ENCODE data around the gene PEX14. TPM values are rescaled to one million over a fixed set of nuclear protein-coding genes. Genes with fewer than 3 reads are reported as not detected.

PEX14 gene
- total RNA-seq, 2 experiments from 2014 or later = 13.3 to 14.8 TPM

DNA sequence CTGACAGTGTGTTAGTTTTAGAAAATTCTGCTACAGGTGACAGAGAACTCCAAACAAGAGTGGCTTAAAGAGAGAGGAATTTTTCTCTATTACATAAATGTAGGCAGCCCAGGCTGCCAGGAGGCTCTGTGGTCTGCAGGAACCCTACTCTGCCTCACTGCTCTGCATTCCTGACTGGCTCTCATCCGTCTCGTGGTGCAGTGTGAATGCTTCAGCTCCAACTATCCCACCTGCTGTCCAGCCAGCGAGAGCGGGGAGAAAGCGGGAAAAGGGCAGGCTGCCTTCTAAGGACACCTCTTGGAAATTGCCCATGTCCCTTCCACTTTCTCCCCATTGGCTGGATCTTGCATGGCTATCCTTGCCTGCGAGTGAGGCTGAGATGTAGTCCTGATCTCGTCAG is 131.3 kb downstream of the PEX14 start:
- intact Hi-C loops (cut with DNase I, micrococcal nuclease) = no loop called here
- no peak for ATAC-seq (ENCODE audit: poor library complexity)
- Mint-ChIP-seq H3K4me3 (no peak overlapping the region), H3K36me3 (ENCODE audit: low read depth) (peaks cover 61% of the 10 kb centered on the region), H3K4me1 (ENCODE audit: low read depth) (no peaks in the 10 kb centered on the region), H3K27ac (no peak overlapping the region), H3K9me3 (no peaks in the 10 kb centered on the region), H3K27me3 (no peaks in the 10 kb centered on the region)
- DNase-seq = no peak
- Histone ChIP-seq H3K4me3 (ENCODE audit: low read length) (no peak overlapping the region), H3K4me1 (ENCODE audit: insufficient read depth, low read length) (no peaks in the 10 kb centered on the region), H3K36me3 (ENCODE audit: insufficient read depth, low read length) (peaks cover 3% of the 10 kb centered on the region), H3K9me3 (ENCODE audit: control insufficient read depth in 1 of 2, insufficient read depth in 1 of 2, low read length in 2 of 2) (no peaks in the 10 kb centered on the region), H3K27ac (ENCODE audit: low read depth in 1 of 2, low read length in 2 of 2) (no peak overlapping the region), H3K27me3 (ENCODE audit: control insufficient read depth in 1 of 2, insufficient read depth in 2 of 2, low read length in 2 of 2) (no peaks in the 10 kb centered on the region)
- TF ChIP-seq, protein P1, sequence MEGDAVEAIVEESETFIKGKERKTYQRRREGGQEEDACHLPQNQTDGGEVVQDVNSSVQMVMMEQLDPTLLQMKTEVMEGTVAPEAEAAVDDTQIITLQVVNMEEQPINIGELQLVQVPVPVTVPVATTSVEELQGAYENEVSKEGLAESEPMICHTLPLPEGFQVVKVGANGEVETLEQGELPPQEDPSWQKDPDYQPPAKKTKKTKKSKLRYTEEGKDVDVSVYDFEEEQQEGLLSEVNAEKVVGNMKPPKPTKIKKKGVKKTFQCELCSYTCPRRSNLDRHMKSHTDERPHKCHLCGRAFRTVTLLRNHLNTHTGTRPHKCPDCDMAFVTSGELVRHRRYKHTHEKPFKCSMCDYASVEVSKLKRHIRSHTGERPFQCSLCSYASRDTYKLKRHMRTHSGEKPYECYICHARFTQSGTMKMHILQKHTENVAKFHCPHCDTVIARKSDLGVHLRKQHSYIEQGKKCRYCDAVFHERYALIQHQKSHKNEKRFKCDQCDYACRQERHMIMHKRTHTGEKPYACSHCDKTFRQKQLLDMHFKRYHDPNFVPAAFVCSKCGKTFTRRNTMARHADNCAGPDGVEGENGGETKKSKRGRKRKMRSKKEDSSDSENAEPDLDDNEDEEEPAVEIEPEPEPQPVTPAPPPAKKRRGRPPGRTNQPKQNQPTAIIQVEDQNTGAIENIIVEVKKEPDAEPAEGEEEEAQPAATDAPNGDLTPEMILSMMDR (IDR thresholded peaks at IDR 0.05) = no peak
- ChIA-PET POLR2A (no interaction called here), CTCF (no interaction called here)

- no peak for ATAC-seq (ENCODE audit: poor library complexity)
- Mint-ChIP-seq H3K4me3 (no peak overlapping the region), H3K27ac (no peak overlapping the region)
Measured at GRCh38 chr1:10607228-10607627, 132.5 kb downstream of the PEX14 start.

GRCh38 chr1:10608690-10609089 is 133.9 kb downstream of the PEX14 start:
- Histone ChIP-seq H3K36me3 (ENCODE audit: insufficient read depth, low read length) (peaks cover 7% of the 10 kb centered on the region), H3K27ac (ENCODE audit: low read depth in 1 of 2, low read length in 2 of 2) (no peak overlapping the region), H3K27me3 (ENCODE audit: control insufficient read depth in 1 of 2, insufficient read depth in 2 of 2, low read length in 2 of 2) (no peaks in the 10 kb centered on the region), H3K4me3 (ENCODE audit: low read length) (no peak overlapping the region), H3K4me1 (ENCODE audit: insufficient read depth, low read length) (no peaks in the 10 kb centered on the region), H3K9me3 (ENCODE audit: control insufficient read depth in 1 of 2, insufficient read depth in 1 of 2, low read length in 2 of 2) (no peaks in the 10 kb centered on the region)
- POLR2A ChIA-PET = interaction anchor here (0.6 kb wide), 1 partner anchor 524 kb away, joined by 4 read pairs; no protein-coding TSS in a partner anchor
- H3K4me3 Mint-ChIP-seq = no peak overlapping the region
- no peaks in the 10 kb centered on the region for H3K27me3 Mint-ChIP-seq
- peaks cover 52% of the 10 kb centered on the region for H3K36me3 Mint-ChIP-seq (ENCODE audit: low read depth)
- TF ChIP-seq, protein P1 (IDR thresholded peaks at IDR 0.05) = no peak
- no peak overlapping the region for H3K27ac Mint-ChIP-seq
- ATAC-seq (ENCODE audit: poor library complexity) = no peak
- CTCF ChIA-PET = interaction anchor here (0.9 kb wide), 1 partner anchor 101 kb away, joined by 3 read pairs; no protein-coding TSS in a partner anchor
- intact Hi-C loops (cut with DNase I, micrococcal nuclease) = no loop called here
- no peaks in the 10 kb centered on the region for H3K9me3 Mint-ChIP-seq
- no peak for DNase-seq
- no peaks in the 10 kb centered on the region for H3K4me1 Mint-ChIP-seq (ENCODE audit: low read depth)

More at GRCh38 chr1:10607228-10607627, 132.5 kb downstream of the PEX14 start:
- Histone ChIP-seq H3K36me3 (ENCODE audit: insufficient read depth, low read length) (no peaks in the 10 kb centered on the region), H3K4me1 (ENCODE audit: insufficient read depth, low read length) (no peaks in the 10 kb centered on the region), H3K9me3 (ENCODE audit: control insufficient read depth in 1 of 2, insufficient read depth in 1 of 2, low read length in 2 of 2) (no peaks in the 10 kb centered on the region), H3K27ac (ENCODE audit: low read depth in 1 of 2, low read length in 2 of 2) (no peak overlapping the region), H3K27me3 (ENCODE audit: control insufficient read depth in 1 of 2, insufficient read depth in 2 of 2, low read length in 2 of 2) (no peaks in the 10 kb centered on the region), H3K4me3 (ENCODE audit: low read length) (no peak overlapping the region)
- H3K9me3 Mint-ChIP-seq = no peaks in the 10 kb centered on the region
- ChIA-PET POLR2A (no interaction called here), CTCF (no interaction called here)
- TF ChIP-seq, protein P1 (IDR thresholded peaks at IDR 0.05) = no peak
- H3K36me3 Mint-ChIP-seq (ENCODE audit: low read depth) = peaks cover 58% of the 10 kb centered on the region
- no peaks in the 10 kb centered on the region for H3K27me3 Mint-ChIP-seq
- H3K4me1 Mint-ChIP-seq (ENCODE audit: low read depth) = no peaks in the 10 kb centered on the region
- DNase-seq = no peak
- intact Hi-C loops (cut with DNase I, micrococcal nuclease) = no loop called here
